ENCODE results near the gene PHGDH.

DNA sequence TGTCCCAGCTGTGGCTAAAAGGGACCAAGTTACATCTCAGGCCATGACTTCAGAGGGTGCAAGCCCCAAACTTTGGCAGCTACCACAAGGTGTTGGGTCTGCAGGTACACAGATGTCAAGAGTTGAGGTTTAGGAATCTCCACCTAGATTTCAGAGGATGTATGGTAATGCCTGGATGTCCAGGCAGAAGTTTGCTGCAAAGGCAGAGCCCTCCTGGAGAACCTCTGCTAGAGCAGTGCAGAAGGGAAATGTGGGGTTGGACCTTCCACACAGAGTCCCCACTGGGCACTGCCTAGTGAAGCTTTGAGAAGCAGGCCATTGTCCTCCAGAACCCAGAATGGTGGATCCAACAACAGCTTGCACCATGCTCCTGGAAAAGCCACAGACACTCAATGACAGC is 10.1 kb upstream of the PHGDH start:
- TF ChIP-seq SUZ12 (IDR thresholded peaks at IDR 0.05) (no peak), FOXM1 (IDR thresholded peaks at IDR 0.05; ENCODE audit: borderline replicate concordance) (no peak), FOXA1 (IDR thresholded peaks at IDR 0.05) (no peak), BHLHE40 (IDR thresholded peaks at IDR 0.05; ENCODE audit: borderline replicate concordance) (no peak), SP1 (IDR thresholded peaks at IDR 0.05) (no peak), ARNT (IDR thresholded peaks at IDR 0.05) (no peak), FOXK2 (IDR thresholded peaks at IDR 0.05) (no peak), TARDBP (IDR thresholded peaks at IDR 0.05) (no peak), LEF1 (IDR thresholded peaks at IDR 0.05; ENCODE audit: borderline replicate concordance) (no peak)
- TF ChIP-seq, protein P1, sequence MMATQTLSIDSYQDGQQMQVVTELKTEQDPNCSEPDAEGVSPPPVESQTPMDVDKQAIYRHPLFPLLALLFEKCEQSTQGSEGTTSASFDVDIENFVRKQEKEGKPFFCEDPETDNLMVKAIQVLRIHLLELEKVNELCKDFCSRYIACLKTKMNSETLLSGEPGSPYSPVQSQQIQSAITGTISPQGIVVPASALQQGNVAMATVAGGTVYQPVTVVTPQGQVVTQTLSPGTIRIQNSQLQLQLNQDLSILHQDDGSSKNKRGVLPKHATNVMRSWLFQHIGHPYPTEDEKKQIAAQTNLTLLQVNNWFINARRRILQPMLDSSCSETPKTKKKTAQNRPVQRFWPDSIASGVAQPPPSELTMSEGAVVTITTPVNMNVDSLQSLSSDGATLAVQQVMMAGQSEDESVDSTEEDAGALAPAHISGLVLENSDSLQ (IDR thresholded peaks at IDR 0.05), result no peak
